GM23338 (cell line): ENCODE results near the gene PEDS1. TPM values are rescaled to one million over a fixed set of nuclear protein-coding genes. Genes with fewer than 3 reads are reported as not detected.

Experiments
- ATAC-seq: fragments of 200-7000 bp; cut with Tn5 transposase; 3 replicates; pipeline ENCODE4 v1.9.1; 2020
- DNase-seq: peaks from one replicate; pipeline ENCODE4 v3.0.0-alpha.2; 2015; ENCODE audit warnings: low spot score
- H2AFZ ChIP-seq: fragments of 200-600 bp; sonication (generic); 2 replicates; pipeline ENCODE4 v1.8.0; 2016; ENCODE audit warnings: antibody characterized with exemption, mild to moderate bottlenecking, moderate library complexity
- H3F3A ChIP-seq: fragments of 200-600 bp; sonication (generic); replicated peaks from 2 replicates; pipeline ENCODE4 v1.8.0; 2017; ENCODE audit warnings: antibody characterized with exemption, mixed run types, low read depth
- H3K27ac ChIP-seq: fragments of 200-600 bp; sonication (generic); 2 replicates; pipeline ENCODE4 v1.6.1; 2016; ENCODE audit warnings: low read depth
- H3K27me3 ChIP-seq: fragments of 200-600 bp; sonication (generic); 2 replicates; pipeline ENCODE4 v1.8.0; 2016; ENCODE audit warnings: mild to moderate bottlenecking, mixed run types, moderate library complexity; ENCODE audit not compliant: insufficient read depth
- H3K36me3 ChIP-seq: fragments of 200-600 bp; sonication (generic); 2 replicates; pipeline ENCODE4 v1.8.0; 2016; ENCODE audit warnings: mild to moderate bottlenecking; ENCODE audit not compliant: insufficient read depth
- H3K4me1 ChIP-seq: fragments of 200-600 bp; sonication (generic); 2 replicates; pipeline ENCODE4 v1.8.0; 2016; ENCODE audit warnings: mild to moderate bottlenecking, moderate library complexity; ENCODE audit not compliant: insufficient read depth
- H3K4me2 ChIP-seq: fragments of 200-600 bp; sonication (generic); 2 replicates; pipeline ENCODE4 v1.7.1; 2017; ENCODE audit warnings: mixed run types
- H3K4me3 ChIP-seq: fragments of 200-600 bp; sonication (generic); 2 replicates; pipeline ENCODE4 v1.6.1; 2016; ENCODE audit warnings: mixed run types
- H3K79me2 ChIP-seq: fragments of 200-600 bp; sonication (generic); replicated peaks from 2 replicates; pipeline ENCODE4 v1.8.0; 2017; ENCODE audit warnings: mild to moderate bottlenecking; ENCODE audit not compliant: insufficient read depth
- H3K9me2 ChIP-seq: fragments of 200-600 bp; sonication (generic); 2 replicates; pipeline ENCODE4 v1.8.0; 2017; ENCODE audit not compliant: insufficient read depth
- H4K20me1 ChIP-seq: fragments of 200-600 bp; sonication (generic); replicated peaks from 2 replicates; pipeline ENCODE4 v1.8.0; 2017; ENCODE audit warnings: mild to moderate bottlenecking; ENCODE audit not compliant: insufficient read depth
- H3K27ac Mint-ChIP-seq: 2 replicates; pipeline ENCODE4 v1.8.0; 2020; ENCODE audit warnings: inconsistent platforms, mild to moderate bottlenecking, moderate library complexity, mixed read lengths
- H3K27me3 Mint-ChIP-seq: 3 replicates; pipeline ENCODE4 v1.8.0; 2022; ENCODE audit warnings: low read depth, mild to moderate bottlenecking, moderate library complexity, mixed read lengths, inconsistent platforms; ENCODE audit not compliant: insufficient read depth, poor library complexity
- H3K36me3 Mint-ChIP-seq: 3 replicates; pipeline ENCODE4 v1.8.0; 2021; ENCODE audit warnings: low read depth, mild to moderate bottlenecking, inconsistent platforms, moderate library complexity, mixed read lengths
- H3K4me1 Mint-ChIP-seq: 3 replicates; pipeline ENCODE4 v1.8.0; 2020; ENCODE audit warnings: mild to moderate bottlenecking, inconsistent platforms, mixed read lengths
- H3K4me3 Mint-ChIP-seq: 3 replicates; pipeline ENCODE4 v1.8.0; 2021; ENCODE audit warnings: moderate library complexity, mild to moderate bottlenecking, inconsistent platforms, mixed read lengths
- H3K9me3 Mint-ChIP-seq: 3 replicates; pipeline ENCODE4 v1.8.0; 2020; ENCODE audit warnings: moderate library complexity, mild to moderate bottlenecking, inconsistent platforms, mixed read lengths
- CTCF ChIP-seq, 2 experiments: fragments of 200-600 bp in 1 of 2; sonication (generic) in 1 of 2; conservative IDR thresholded peaks; 2 replicates each; pipeline versions ENCODE4 v1.5.1 to v1.6.1; 2016 to 2017; ENCODE audit warnings: antibody characterized with exemption in 2 of 2, low read depth in 2 of 2, mild to moderate bottlenecking in 2 of 2, moderate library complexity in 1 of 2
- EZH2 ChIP-seq: fragments of 200-600 bp; sonication (generic); IDR thresholded peaks from one replicate; pipeline ENCODE4 v1.8.0; 2017; ENCODE audit warnings: antibody characterized with exemption, mild to moderate bottlenecking, low read depth; ENCODE audit not compliant: unreplicated experiment
- EZH2phosphoT487 ChIP-seq: fragments of 200-600 bp; sonication (generic); IDR thresholded peaks from one replicate; pipeline ENCODE4 v1.8.1; 2018; ENCODE audit warnings: antibody characterized with exemption; ENCODE audit not compliant: unreplicated experiment
- POLR2AphosphoS5 ChIP-seq: IDR thresholded peaks from 2 replicates; pipeline ENCODE4 v1.6.1; 2016; ENCODE audit warnings: antibody characterized with exemption, low read depth
- STAT1 ChIP-seq: IDR thresholded peaks from one replicate; pipeline ENCODE4 v1.6.1; 2016; ENCODE audit warnings: antibody characterized with exemption; ENCODE audit not compliant: unreplicated experiment
- ZNF462 ChIP-seq: fragments of 250-450 bp; sonication (Bioruptor Pico); IDR thresholded peaks from 2 replicates; pipeline ENCODE4 v1.5.0; 2020; ENCODE audit warnings: mild to moderate bottlenecking, moderate library complexity
- polyA plus RNA-seq: library from polyadenylated mRNA; unstranded; fragments of >200 nt; fragmentation: Nextera tagmentation; extraction: Ambion mirVana; gene quantifications from 2 replicates; pipeline ENCODE4 v1.2.1, GENCODE V29; 2016
- total RNA-seq: library from RNA; depleted of rRNA; stranded (reverse); fragments of >200 nt; shearing (Covaris generic); gene quantifications from 2 replicates; pipeline ENCODE4 v1.2.3, GENCODE V29; 2014

The PEDS1 gene
- total and polyA plus RNA-seq, 2 experiments from 2014 or later: 34.5 to 43.6 TPM

GRCh38 chr20:50141018-50141675 lies 12.4 kb downstream of the PEDS1 start (continued):
- TF ChIP-seq ZNF462: no peak

- Histone ChIP-seq H3K79me2 (peaks cover 17% of the 10 kb centered on the region), H3F3A (peaks cover 7% of the 10 kb centered on the region; the same call in 1 of the 2 replicates), H3K27me3 (no peaks in the 10 kb centered on the region), H3K36me3 (peaks cover 5% of the 10 kb centered on the region; the same call in 1 of the 2 replicates), H3K4me2 (no peak overlapping the region), H3K27ac (no peak overlapping the region), H3K4me3 (no peak overlapping the region), H4K20me1 (peaks cover 13% of the 10 kb centered on the region), H3K4me1 (peaks cover 12% of the 10 kb centered on the region), H3K9me2 (no peaks in the 10 kb centered on the region), H2AFZ (no peak overlapping the region)
- Mint-ChIP-seq H3K27ac (peak overlapping the region; percentile 39), H3K36me3 (peaks cover 44% of the 10 kb centered on the region), H3K9me3 (no peaks in the 10 kb centered on the region), H3K27me3 (peaks cover 8% of the 10 kb centered on the region), H3K4me3 (no peak overlapping the region; the same call in 2 of the 3 replicates), H3K4me1 (peaks cover 38% of the 10 kb centered on the region)
- ATAC-seq: no peak
- DNase-seq: no peak
- TF ChIP-seq EZH2phosphoT487 (no peak), EZH2 (no peak), CTCF (conservative IDR thresholded peaks at IDR 0.05; ENCODE audit: low read depth in 2 of 2) (no peak), POLR2AphosphoS5 (no peak), STAT1 (no peak)
Observed at GRCh38 chr20:50140339-50140859, 13.1 kb downstream of the PEDS1 start.
